Hematopoietic multipotent progenitor cell treated with erythropoietin and hydrocortisone succinate and interleukin-3 and kit ligand, for 4 days (in vitro differentiated cells): ENCODE results near the gene NTPCR.
"Not testable (repeated sequence)": the region's sequence is repeated elsewhere in the genome, so short reads cannot be mapped to it uniquely, and the experiment has no call there.

Experiments used
- DNase-seq: peaks from one replicate; pipeline ENCODE4 v3.0.0-alpha.2; 2015

NTPCR gene

GRCh38 chr1:232987046-232987773 is 36.8 kb downstream of the NTPCR start:
- DNase-seq: no peak

GRCh38 chr1:232987774-232988140 is 37.3 kb downstream of the NTPCR start:
- no peak for DNase-seq

- DNase-seq: no peak
These were observed 38.2 kb downstream of the NTPCR start for GRCh38 chr1:232988572-232989040.

- DNase-seq: no peak
These were observed 40.0 kb downstream of the NTPCR start for GRCh38 chr1:232990176-232991128.

GRCh38 chr1:232991238-232991637 is 40.8 kb downstream of the NTPCR start:
- no peak for DNase-seq

GRCh38 chr1:232992227-232992626 is 41.8 kb downstream of the NTPCR start:
- no peak for DNase-seq

GRCh38 chr1:232993555-232993954 is 43.1 kb downstream of the NTPCR start:
- no peak for DNase-seq

GRCh38 chr1:232995189-232995588 is 44.8 kb downstream of the NTPCR start:
- DNase-seq: no peak

- DNase-seq: no peak
These were observed 45.7 kb downstream of the NTPCR start for GRCh38 chr1:232996143-232996542.

GRCh38 chr1:232998138-232998537 is 47.7 kb downstream of the NTPCR start:
- DNase-seq: no peak

GRCh38 chr1:232998646-232999045 is 48.2 kb downstream of the NTPCR start:
- DNase-seq: no peak

GRCh38 chr1:232999956-233000625 is 49.7 kb downstream of the NTPCR start:
- DNase-seq: no peak

- not testable (repeated sequence) for DNase-seq
These were observed 53.2 kb downstream of the NTPCR start for GRCh38 chr1:233003638-233004037.

GRCh38 chr1:233004451-233004850 is 54.0 kb downstream of the NTPCR start:
- no peak for DNase-seq

GRCh38 chr1:233005156-233005555 is 54.7 kb downstream of the NTPCR start:
- DNase-seq: no peak

- DNase-seq: no peak
These were observed 55.3 kb downstream of the NTPCR start for GRCh38 chr1:233005703-233006102.

- DNase-seq: no peak
These were observed 55.7 kb downstream of the NTPCR start for GRCh38 chr1:233006108-233006507.

- DNase-seq: no peak
These were observed 56.1 kb downstream of the NTPCR start for GRCh38 chr1:233006541-233006973.

GRCh38 chr1:233010146-233010545 is 59.7 kb downstream of the NTPCR start:
- peak; percentile 36 for DNase-seq

- no peak for DNase-seq
These were observed 61.6 kb downstream of the NTPCR start for GRCh38 chr1:233012021-233012420.

GRCh38 chr1:233015965-233016364 is 65.6 kb downstream of the NTPCR start:
- peak; percentile 24 for DNase-seq

- DNase-seq: no peak
These were observed 66.4 kb downstream of the NTPCR start for GRCh38 chr1:233016798-233017197.

- DNase-seq: no peak
These were observed 68.7 kb downstream of the NTPCR start for GRCh38 chr1:233019083-233019482.
